Body of pancreas (tissue), 4 donors: Measurements from ENCODE around the gene HOXB3.

Experiments
- POLR2A ChIP-seq, 3 donors: fragments of 450-650 bp; IDR thresholded peaks; one replicate each; pipeline ENCODE4 v1.6.1; 2016; ENCODE audit warnings: antibody characterized with exemption in 3 of 3, mild to moderate bottlenecking in 2 of 3
- TF ChIP-seq, protein P1 (sequence below), 7 experiments: fragments of 450-650 bp in 4 of 7; fragments of 200-600 bp in 3 of 7; sonication (generic) in 3 of 7; IDR thresholded peaks; one replicate each; pipeline ENCODE4 v1.5.1; 2016 to 2019; ENCODE audit warnings: antibody characterized with exemption in 7 of 7

GRCh38 chr17:48605991-48606891 lies 16.2 kb upstream of the HOXB3 start:
- no peak for TF ChIP-seq POLR2A (IDR thresholded peaks at IDR 0.05)
- TF ChIP-seq, protein P1, sequence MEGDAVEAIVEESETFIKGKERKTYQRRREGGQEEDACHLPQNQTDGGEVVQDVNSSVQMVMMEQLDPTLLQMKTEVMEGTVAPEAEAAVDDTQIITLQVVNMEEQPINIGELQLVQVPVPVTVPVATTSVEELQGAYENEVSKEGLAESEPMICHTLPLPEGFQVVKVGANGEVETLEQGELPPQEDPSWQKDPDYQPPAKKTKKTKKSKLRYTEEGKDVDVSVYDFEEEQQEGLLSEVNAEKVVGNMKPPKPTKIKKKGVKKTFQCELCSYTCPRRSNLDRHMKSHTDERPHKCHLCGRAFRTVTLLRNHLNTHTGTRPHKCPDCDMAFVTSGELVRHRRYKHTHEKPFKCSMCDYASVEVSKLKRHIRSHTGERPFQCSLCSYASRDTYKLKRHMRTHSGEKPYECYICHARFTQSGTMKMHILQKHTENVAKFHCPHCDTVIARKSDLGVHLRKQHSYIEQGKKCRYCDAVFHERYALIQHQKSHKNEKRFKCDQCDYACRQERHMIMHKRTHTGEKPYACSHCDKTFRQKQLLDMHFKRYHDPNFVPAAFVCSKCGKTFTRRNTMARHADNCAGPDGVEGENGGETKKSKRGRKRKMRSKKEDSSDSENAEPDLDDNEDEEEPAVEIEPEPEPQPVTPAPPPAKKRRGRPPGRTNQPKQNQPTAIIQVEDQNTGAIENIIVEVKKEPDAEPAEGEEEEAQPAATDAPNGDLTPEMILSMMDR (IDR thresholded peaks at IDR 0.05), result no peak
